ENCODE data around the gene SYT14.

DNA sequence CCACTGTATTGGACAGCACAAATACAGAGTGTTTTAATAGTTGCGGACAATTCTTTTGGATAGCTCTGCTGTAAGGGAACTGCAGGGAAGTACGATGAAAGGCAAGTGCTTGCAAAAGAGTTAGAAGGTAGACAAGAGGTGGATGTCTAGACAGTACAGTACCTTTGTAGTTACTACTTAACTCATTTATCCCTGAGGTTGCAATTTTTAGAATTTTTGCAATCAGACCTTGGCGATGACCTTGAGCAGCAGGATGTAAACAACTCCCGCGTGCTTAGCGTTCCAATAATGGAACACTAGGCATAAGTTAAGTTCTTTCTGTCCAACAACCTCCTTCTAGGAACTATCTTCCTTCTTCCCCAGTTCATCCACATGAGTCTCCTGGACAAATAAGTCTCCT, 1.9 kb upstream of the SYT14 start:
- no peak for TF ChIP-seq RFX5 (IDR thresholded peaks at IDR 0.05; ENCODE audit: low read depth, low read length)
- TF ChIP-seq, protein P1, sequence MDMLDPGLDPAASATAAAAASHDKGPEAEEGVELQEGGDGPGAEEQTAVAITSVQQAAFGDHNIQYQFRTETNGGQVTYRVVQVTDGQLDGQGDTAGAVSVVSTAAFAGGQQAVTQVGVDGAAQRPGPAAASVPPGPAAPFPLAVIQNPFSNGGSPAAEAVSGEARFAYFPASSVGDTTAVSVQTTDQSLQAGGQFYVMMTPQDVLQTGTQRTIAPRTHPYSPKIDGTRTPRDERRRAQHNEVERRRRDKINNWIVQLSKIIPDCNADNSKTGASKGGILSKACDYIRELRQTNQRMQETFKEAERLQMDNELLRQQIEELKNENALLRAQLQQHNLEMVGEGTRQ (IDR thresholded peaks at IDR 0.05; ENCODE audit: low read depth, low read length), result no peak
- TF ChIP-seq POLR2A (IDR thresholded peaks at IDR 0.05; ENCODE audit: low read depth, low read length), result no peak
- TF ChIP-seq MAFK (IDR thresholded peaks at IDR 0.05; ENCODE audit: low read depth, low read length), result peak; percentile 60
- TF ChIP-seq, protein P2, sequence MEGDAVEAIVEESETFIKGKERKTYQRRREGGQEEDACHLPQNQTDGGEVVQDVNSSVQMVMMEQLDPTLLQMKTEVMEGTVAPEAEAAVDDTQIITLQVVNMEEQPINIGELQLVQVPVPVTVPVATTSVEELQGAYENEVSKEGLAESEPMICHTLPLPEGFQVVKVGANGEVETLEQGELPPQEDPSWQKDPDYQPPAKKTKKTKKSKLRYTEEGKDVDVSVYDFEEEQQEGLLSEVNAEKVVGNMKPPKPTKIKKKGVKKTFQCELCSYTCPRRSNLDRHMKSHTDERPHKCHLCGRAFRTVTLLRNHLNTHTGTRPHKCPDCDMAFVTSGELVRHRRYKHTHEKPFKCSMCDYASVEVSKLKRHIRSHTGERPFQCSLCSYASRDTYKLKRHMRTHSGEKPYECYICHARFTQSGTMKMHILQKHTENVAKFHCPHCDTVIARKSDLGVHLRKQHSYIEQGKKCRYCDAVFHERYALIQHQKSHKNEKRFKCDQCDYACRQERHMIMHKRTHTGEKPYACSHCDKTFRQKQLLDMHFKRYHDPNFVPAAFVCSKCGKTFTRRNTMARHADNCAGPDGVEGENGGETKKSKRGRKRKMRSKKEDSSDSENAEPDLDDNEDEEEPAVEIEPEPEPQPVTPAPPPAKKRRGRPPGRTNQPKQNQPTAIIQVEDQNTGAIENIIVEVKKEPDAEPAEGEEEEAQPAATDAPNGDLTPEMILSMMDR (conservative IDR thresholded peaks at IDR 0.05; ENCODE audit: low read depth, low read length), result no peak
- TF ChIP-seq CEBPB (IDR thresholded peaks at IDR 0.05; ENCODE audit: low read depth, low read length), result no peak
- TF ChIP-seq SMC3 (IDR thresholded peaks at IDR 0.05; ENCODE audit: low read depth, low read length), result no peak
- TF ChIP-seq BHLHE40 (IDR thresholded peaks at IDR 0.05; ENCODE audit: low read depth, low read length), result no peak
